K562 (cell line): ENCODE measurements around the gene SCN2B. TPM values are rescaled to one million over a fixed set of nuclear protein-coding genes. Genes with fewer than 3 reads are reported as not detected.

ENCODE experiments used
- ATAC-seq: fragments of 200-7000 bp; cut with Tn5 transposase; 3 replicates; pipeline ENCODE4 v1.9.1; 2020; ENCODE audit warnings: moderate library complexity
- BruUV-seq: library from RNA; stranded (reverse); fragments of 400-500 nt; replicated peaks from 2 replicates; lab custom pipeline; 2021; lab: Mats Ljungman, UMichigan
- CTCF ChIA-PET: fragments of 300-600 bp; formaldehyde crosslinking; extraction: SDS; loops from one replicate; lab custom pipeline; 2021; ENCODE audit warnings: low intra/inter-chr PET ratio; lab: Yijun Ruan, JAX
- POLR2A ChIA-PET: fragments of 300-600, 350-650 bp; sonication (Branson Sonifier 250); formaldehyde crosslinking; extraction: SDS; loops from one replicate; lab custom pipeline; 2021; ENCODE audit warnings: antibody characterized with exemption, inconsistent platforms; lab: Yijun Ruan, JAX
- DNase-seq, 4 experiments: peaks; one replicate each; pipeline versions ENCODE4 v3.0.0 to v3.0.0-alpha.2; 2011 to 2018; ENCODE audit warnings: low spot score in 3 of 4, mixed read lengths in 3 of 4; ENCODE audit errors: extremely low read depth in 1 of 4
- FAIRE-seq: peaks from 2 replicates; lab custom pipeline; 2011; peaks lifted over from hg19 to GRCh38; lab: Jason Lieb, UNC
- H2AFZ ChIP-seq: 2 replicates; pipeline ENCODE4 v1.6.0; 2011; ENCODE audit warnings: low read depth, low read length, control low read depth, inconsistent platforms
- H3K27ac ChIP-seq: fragments of 200-600 bp; 3 replicates; pipeline ENCODE4 v1.8.0; 2011; ENCODE audit warnings: low read depth, mild to moderate bottlenecking, control low read depth, inconsistent platforms, low read length, moderate library complexity, mixed read lengths; ENCODE audit errors: extremely low read depth
- H3K27me3 ChIP-seq, 2 experiments: fragments of 300-600 bp in 1 of 2; 2 replicates in 1 of 2; 3 replicates in 1 of 2; pipeline versions ENCODE4 v1.6.0 to v1.8.0; 2011; ENCODE audit warnings: inconsistent platforms in 2 of 2, low read length in 2 of 2, mild to moderate bottlenecking in 1 of 2, mixed read lengths in 1 of 2, moderate library complexity in 1 of 2; ENCODE audit not compliant: control insufficient read depth in 2 of 2, insufficient read depth in 2 of 2
- H3K36me3 ChIP-seq: fragments of 300-600 bp; 3 replicates; pipeline ENCODE4 v1.8.0; 2011; ENCODE audit warnings: mild to moderate bottlenecking, low read length, inconsistent platforms; ENCODE audit not compliant: control insufficient read depth, insufficient read depth
- H3K4me1 ChIP-seq, 2 experiments: fragments of 200-600 bp in 1 of 2; replicated peaks in 1 of 2; 2 replicates in 1 of 2; 3 replicates in 1 of 2; pipeline versions ENCODE4 v1.5.1 to v1.8.0; 2011; ENCODE audit warnings: inconsistent platforms in 2 of 2, low read length in 2 of 2, mild to moderate bottlenecking in 1 of 2, mixed read lengths in 1 of 2, moderate library complexity in 1 of 2; ENCODE audit not compliant: control insufficient read depth in 2 of 2, insufficient read depth in 2 of 2
- H3K4me2 ChIP-seq: 2 replicates; pipeline ENCODE4 v1.6.1; 2011; ENCODE audit warnings: low read length, control low read depth, inconsistent platforms, mixed read lengths; ENCODE audit not compliant: insufficient read depth
- H3K4me3 ChIP-seq: fragments of 200-600 bp; sonication (generic), shearing (Covaris generic); 2 replicates; pipeline ENCODE4 v1.5.1; 2016; ENCODE audit warnings: control low read depth, inconsistent platforms
- H3K79me2 ChIP-seq: fragments of 200-600 bp; 3 replicates; pipeline ENCODE4 v1.8.0; 2011; ENCODE audit warnings: low read length, inconsistent platforms; ENCODE audit not compliant: control insufficient read depth, insufficient read depth
- H3K9ac ChIP-seq, 2 experiments: 2 replicates each; pipeline versions ENCODE4 v1.6.0 to v1.6.1; 2011; ENCODE audit warnings: low read depth in 2 of 2, low read length in 2 of 2, control low read depth in 1 of 2, inconsistent platforms in 1 of 2, mild to moderate bottlenecking in 1 of 2, mixed read lengths in 1 of 2; ENCODE audit not compliant: insufficient read depth in 1 of 2
- H3K9me1 ChIP-seq: one replicate; pipeline ENCODE4 v1.6.0; 2011; ENCODE audit warnings: inconsistent platforms, mild to moderate bottlenecking, low read length, moderate library complexity; ENCODE audit not compliant: control insufficient read depth, insufficient read depth
- H3K9me3 ChIP-seq: replicated peaks from 2 replicates; pipeline ENCODE4 v1.5.1; 2011; ENCODE audit warnings: low read depth, low read length, inconsistent platforms; ENCODE audit not compliant: control insufficient read depth, insufficient read depth
- H4K20me1 ChIP-seq: replicated peaks from 2 replicates; pipeline ENCODE4 v1.6.1; 2011; ENCODE audit warnings: low read length, inconsistent platforms, mixed read lengths; ENCODE audit not compliant: control insufficient read depth, insufficient read depth
- ASH1L ChIP-seq: fragments of 450-650 bp; IDR thresholded peaks from 2 replicates; pipeline ENCODE4 v1.6.1; 2018; ENCODE audit warnings: borderline replicate concordance, mild to moderate bottlenecking, low read depth; ENCODE audit not compliant: partially characterized antibody
- BRD9 ChIP-seq: fragments of 450-650 bp; IDR thresholded peaks from 2 replicates; pipeline ENCODE4 v1.6.1; 2018; ENCODE audit warnings: low read depth; ENCODE audit not compliant: partially characterized antibody
- GABPB2 ChIP-seq: fragments of 250-450 bp; sonication (Bioruptor Pico); conservative IDR thresholded peaks from 2 replicates; pipeline ENCODE4 v1.5.1; 2021; ENCODE audit warnings: mild to moderate bottlenecking
- NCOA6 ChIP-seq: fragments of 450-650 bp; IDR thresholded peaks from 2 replicates; pipeline ENCODE4 v1.6.1; 2017; ENCODE audit warnings: mild to moderate bottlenecking
- PHF20 ChIP-seq: fragments of 450-650 bp; IDR thresholded peaks from 2 replicates; pipeline ENCODE4 v1.6.1; 2018; ENCODE audit not compliant: partially characterized antibody
- SNRNP70 ChIP-seq: fragments of 200-400 bp; formaldehyde crosslinking; optimal IDR thresholded peaks from 2 replicates; pipeline ENCODE3; 2017; ENCODE audit warnings: low read depth, low read length
- ZNF217 ChIP-seq: sonication (generic); formaldehyde crosslinking; IDR thresholded peaks from 2 replicates; pipeline ENCODE4 v1.8.0; 2022; ENCODE audit warnings: mild to moderate bottlenecking, missing genetic modification reagents
- ZNF263 ChIP-seq: sonication (generic); formaldehyde crosslinking; IDR thresholded peaks from 2 replicates; pipeline ENCODE4 v1.8.0; 2022; ENCODE audit warnings: mild to moderate bottlenecking, missing genetic modification reagents, borderline replicate concordance
- WGBS: fragments of 100-300 bp; shearing (Covaris generic); methylation state at CpG from one replicate; pipeline ENCODE4 v1.1.6; 2016; ENCODE audit warnings: low coverage, mixed read lengths; ENCODE audit not compliant: insufficient coverage; ENCODE audit errors: missing lambda C conversion rate; 5-methylcytosine and 5-hydroxymethylcytosine counted together
- in situ Hi-C: fragments of 300-500 bp; cut with MboI; formaldehyde crosslinking; loops from 4 replicates; pipeline ENCODE4 v1.15.0; 2018; ENCODE audit warnings: inconsistent platforms, mixed read lengths
- intact Hi-C: fragments of 100-400 bp; cut with micrococcal nuclease; formaldehyde crosslinking; loops from 2 replicates; pipeline ENCODE4 v1.14.2; 2022
- polyA plus RNA-seq, 8 experiments: library from polyadenylated mRNA; depleted of rRNA in 4 of 8; stranded (reverse) in 5 of 8; unstranded in 3 of 8; fragments of >200 nt; fragmentation: Nextera tagmentation in 2 of 8; fragmentation: Illumina TruSeq in 1 of 8; extraction: Ambion mirVana in 2 of 8; extraction: Trizol in 1 of 8; gene quantifications; 2 replicates each; pipeline versions ENCODE4 v1.2.1 to v1.2.3, GENCODE V29; 2011 to 2014; ENCODE audit warnings: inconsistent platforms in 1 of 8, missing spikeins in 1 of 8
- total RNA-seq, 7 experiments: library from RNA; depleted of rRNA in 6 of 7; stranded (reverse); fragments of >200 nt in 6 of 7; fragmentation: Illumina TruSeq in 2 of 7; extraction: Trizol in 2 of 7; gene quantifications; 2 replicates each; pipeline versions ENCODE4 v1.2.1 to v1.2.3, GENCODE V29; 2011 to 2021; ENCODE audit warnings: low replicate concordance in 1 of 7
- TF ChIP-seq, protein P1 (sequence below): fragments of 250-450 bp; sonication (Bioruptor Pico); IDR thresholded peaks from 2 replicates; pipeline ENCODE4 v1.8.0; 2021; ENCODE audit warnings: borderline replicate concordance, mild to moderate bottlenecking, moderate library complexity; ENCODE audit not compliant: poor library complexity, severe bottlenecking
- TF ChIP-seq, protein P2 (sequence below): fragments of 450-650 bp; IDR thresholded peaks from 2 replicates; pipeline ENCODE4 v1.6.1; 2017; ENCODE audit warnings: antibody characterized with exemption, mild to moderate bottlenecking
- TF ChIP-seq, protein P3 (sequence below): conservative IDR thresholded peaks from 2 replicates; pipeline ENCODE4 v1.6.1; 2011; ENCODE audit warnings: low read depth, mild to moderate bottlenecking, low read length; ENCODE audit not compliant: control insufficient read depth

SCN2B gene
- total and polyA plus RNA-seq, 9 of the 15 experiments (the other 6 are each of a cell fraction or from before 2014, with no cell fraction given) = not detected

DNA sequence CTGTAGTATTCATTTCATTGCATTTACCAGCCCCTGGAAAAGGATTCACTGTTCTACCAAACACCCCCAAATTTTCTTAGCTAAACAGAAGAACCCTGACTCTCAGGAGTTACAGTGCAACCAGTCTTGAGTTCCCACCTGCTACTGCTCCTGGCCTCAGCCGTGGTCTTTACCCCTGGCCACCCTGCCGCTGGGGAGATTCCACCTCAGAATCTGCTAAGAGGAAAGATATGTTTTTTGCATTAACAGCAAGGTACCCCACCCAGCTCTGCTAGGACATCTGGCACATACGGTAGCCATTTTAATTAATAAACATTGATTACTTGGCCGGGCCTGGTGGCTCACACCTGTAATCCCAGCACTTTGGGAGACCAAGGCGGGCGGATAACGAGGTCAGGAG lies 39.3 kb upstream of the SCN2B start (continued):
- TF ChIP-seq, protein P1, sequence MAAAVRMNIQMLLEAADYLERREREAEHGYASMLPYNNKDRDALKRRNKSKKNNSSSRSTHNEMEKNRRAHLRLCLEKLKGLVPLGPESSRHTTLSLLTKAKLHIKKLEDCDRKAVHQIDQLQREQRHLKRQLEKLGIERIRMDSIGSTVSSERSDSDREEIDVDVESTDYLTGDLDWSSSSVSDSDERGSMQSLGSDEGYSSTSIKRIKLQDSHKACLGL (CRISPR knock-in tag) = no peak
- TF ChIP-seq, protein P2, sequence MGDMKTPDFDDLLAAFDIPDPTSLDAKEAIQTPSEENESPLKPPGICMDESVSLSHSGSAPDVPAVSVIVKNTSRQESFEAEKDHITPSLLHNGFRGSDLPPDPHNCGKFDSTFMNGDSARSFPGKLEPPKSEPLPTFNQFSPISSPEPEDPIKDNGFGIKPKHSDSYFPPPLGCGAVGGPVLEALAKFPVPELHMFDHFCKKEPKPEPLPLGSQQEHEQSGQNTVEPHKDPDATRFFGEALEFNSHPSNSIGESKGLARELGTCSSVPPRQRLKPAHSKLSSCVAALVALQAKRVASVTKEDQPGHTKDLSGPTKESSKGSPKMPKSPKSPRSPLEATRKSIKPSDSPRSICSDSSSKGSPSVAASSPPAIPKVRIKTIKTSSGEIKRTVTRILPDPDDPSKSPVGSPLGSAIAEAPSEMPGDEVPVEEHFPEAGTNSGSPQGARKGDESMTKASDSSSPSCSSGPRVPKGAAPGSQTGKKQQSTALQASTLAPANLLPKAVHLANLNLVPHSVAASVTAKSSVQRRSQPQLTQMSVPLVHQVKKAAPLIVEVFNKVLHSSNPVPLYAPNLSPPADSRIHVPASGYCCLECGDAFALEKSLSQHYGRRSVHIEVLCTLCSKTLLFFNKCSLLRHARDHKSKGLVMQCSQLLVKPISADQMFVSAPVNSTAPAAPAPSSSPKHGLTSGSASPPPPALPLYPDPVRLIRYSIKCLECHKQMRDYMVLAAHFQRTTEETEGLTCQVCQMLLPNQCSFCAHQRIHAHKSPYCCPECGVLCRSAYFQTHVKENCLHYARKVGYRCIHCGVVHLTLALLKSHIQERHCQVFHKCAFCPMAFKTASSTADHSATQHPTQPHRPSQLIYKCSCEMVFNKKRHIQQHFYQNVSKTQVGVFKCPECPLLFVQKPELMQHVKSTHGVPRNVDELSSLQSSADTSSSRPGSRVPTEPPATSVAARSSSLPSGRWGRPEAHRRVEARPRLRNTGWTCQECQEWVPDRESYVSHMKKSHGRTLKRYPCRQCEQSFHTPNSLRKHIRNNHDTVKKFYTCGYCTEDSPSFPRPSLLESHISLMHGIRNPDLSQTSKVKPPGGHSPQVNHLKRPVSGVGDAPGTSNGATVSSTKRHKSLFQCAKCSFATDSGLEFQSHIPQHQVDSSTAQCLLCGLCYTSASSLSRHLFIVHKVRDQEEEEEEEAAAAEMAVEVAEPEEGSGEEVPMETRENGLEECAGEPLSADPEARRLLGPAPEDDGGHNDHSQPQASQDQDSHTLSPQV = no peak
- TF ChIP-seq BRD9 = no peak

DNA sequence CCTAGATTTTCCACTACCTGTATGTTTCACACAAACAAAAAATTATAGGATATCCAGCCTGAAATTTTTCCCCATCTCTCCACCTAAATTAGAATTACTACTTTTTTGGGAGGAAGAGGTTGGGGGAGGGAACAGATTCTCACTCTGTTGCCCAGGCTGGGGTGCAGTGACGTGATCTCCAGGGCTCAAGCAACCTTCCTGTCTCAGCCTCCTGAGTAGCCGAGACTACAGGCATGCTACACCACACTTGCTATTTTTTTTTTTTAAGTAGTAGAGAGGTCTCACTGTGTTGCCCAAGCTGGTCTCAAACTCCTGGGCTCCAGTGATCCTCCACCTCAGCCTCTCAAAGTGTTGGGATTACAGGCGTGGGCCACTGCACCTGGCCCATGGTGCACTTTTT lies 38.8 kb upstream of the SCN2B start:
- H3K36me3 ChIP-seq = no peaks in the 10 kb centered on the region
- 37% methylated on average over 3 of the region's 3 CpGs for WGBS
- ChIA-PET CTCF (no interaction called here), POLR2A (interaction anchor here (0.6 to 1.0 kb wide), 2 partner anchors 24 to 171 kb away, joined by 3 read pairs; no protein-coding TSS in a partner anchor)
- no peak overlapping the region for H3K27ac ChIP-seq
- DNase-seq = no peak
- TF ChIP-seq NCOA6 = no peak
- no peak for TF ChIP-seq ZNF217
- TF ChIP-seq ASH1L = no peak
- no peak for TF ChIP-seq PHF20
- TF ChIP-seq GABPB2 (CRISPR knock-in tag) = no peak
- no peak for TF ChIP-seq ZNF263 (CRISPR knock-in tag)
- TF ChIP-seq, protein P3, sequence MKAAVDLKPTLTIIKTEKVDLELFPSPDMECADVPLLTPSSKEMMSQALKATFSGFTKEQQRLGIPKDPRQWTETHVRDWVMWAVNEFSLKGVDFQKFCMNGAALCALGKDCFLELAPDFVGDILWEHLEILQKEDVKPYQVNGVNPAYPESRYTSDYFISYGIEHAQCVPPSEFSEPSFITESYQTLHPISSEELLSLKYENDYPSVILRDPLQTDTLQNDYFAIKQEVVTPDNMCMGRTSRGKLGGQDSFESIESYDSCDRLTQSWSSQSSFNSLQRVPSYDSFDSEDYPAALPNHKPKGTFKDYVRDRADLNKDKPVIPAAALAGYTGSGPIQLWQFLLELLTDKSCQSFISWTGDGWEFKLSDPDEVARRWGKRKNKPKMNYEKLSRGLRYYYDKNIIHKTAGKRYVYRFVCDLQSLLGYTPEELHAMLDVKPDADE = no peak
- TF ChIP-seq SNRNP70 = no peak
- H3K79me2 ChIP-seq = no peaks in the 10 kb centered on the region
- H3K9me3 ChIP-seq = no peaks in the 10 kb centered on the region
- H3K9me1 ChIP-seq = no peaks in the 10 kb centered on the region
- no peak for FAIRE-seq
- H2AFZ ChIP-seq = no peak overlapping the region
- H3K9ac ChIP-seq = no peak overlapping the region
- in situ Hi-C loops = no loop called here
- no peak for ATAC-seq
- H3K4me1 ChIP-seq = peaks cover 0 to 5% of the 10 kb centered on the region in 2 experiments; a peak in 2 of 5 replicates
- H4K20me1 ChIP-seq = no peaks in the 10 kb centered on the region
- H3K4me3 ChIP-seq = no peak overlapping the region
- BruUV-seq = no TSS peak
- no peak overlapping the region for H3K4me2 ChIP-seq
- intact Hi-C loops = no loop called here
- peaks cover 17 to 27% of the 10 kb centered on the region in 2 experiments for H3K27me3 ChIP-seq
